Peyer's patch (tissue), 4 donors: ENCODE measurements around the gene KCNK4. TPM values are rescaled to one million over a fixed set of nuclear protein-coding genes. Genes with fewer than 3 reads are reported as not detected.
A peak's percentile ranks its signal among the peaks of the same experiment; 100 is the strongest.
"Not testable (repeated sequence)": the region's sequence is repeated elsewhere in the genome, so short reads cannot be mapped to it uniquely, and the experiment has no call there.

Experiments used
- DNase-seq, 3 donors: peaks; one replicate each; pipeline ENCODE4 v3.0.0-alpha.2; 2017 to 2019
- H3K27ac ChIP-seq, 4 donors: fragments of 200-600 bp; sonication (generic); one replicate each; pipeline ENCODE4 v1.5.1; 2016 to 2019
- H3K27me3 ChIP-seq, 2 donors: fragments of 200-600 bp; sonication (generic); one replicate each; pipeline ENCODE4 v1.5.1; 2019
- H3K36me3 ChIP-seq, 3 donors: fragments of 200-600 bp; sonication (generic); one replicate each; pipeline ENCODE4 v1.5.1; 2016 to 2019
- H3K4me1 ChIP-seq, 4 donors: fragments of 200-600 bp; sonication (generic); one replicate each; pipeline ENCODE4 v1.5.1; 2016 to 2019
- H3K4me3 ChIP-seq, 4 donors: fragments of 200-600 bp; sonication (generic); 1 replicate in 3 of 4; 2 replicates in 1 of 4; pipeline ENCODE4 v1.5.1; 2016 to 2019; ENCODE audit warnings: mild to moderate bottlenecking in 1 of 4
- H3K9me3 ChIP-seq, 4 donors: fragments of 200-600 bp; sonication (generic); one replicate each; pipeline ENCODE4 v1.5.1; 2016 to 2019; ENCODE audit warnings: mild to moderate bottlenecking in 1 of 4
- CTCF ChIP-seq, 6 experiments: fragments of 450-650 bp in 4 of 6; fragments of 200-600 bp in 2 of 6; sonication (generic) in 1 of 6; IDR thresholded peaks; one replicate each; pipeline ENCODE4 v1.5.1; 2017 to 2019; ENCODE audit warnings: antibody characterized with exemption in 6 of 6, mild to moderate bottlenecking in 3 of 6, moderate library complexity in 1 of 6
- POLR2A ChIP-seq, 2 donors: fragments of 450-650 bp; IDR thresholded peaks; one replicate each; pipeline ENCODE4 v1.5.1; 2017; ENCODE audit warnings: antibody characterized with exemption in 2 of 2, mild to moderate bottlenecking in 2 of 2, moderate library complexity in 2 of 2
- total RNA-seq, 4 donors: library from RNA; depleted of rRNA; stranded (reverse); fragments of >200 nt; gene quantifications; one replicate each; pipeline ENCODE4 v1.1.0, GENCODE V29; 2016

The KCNK4 gene
- total RNA-seq, 4 donors from 2014 or later = not detected

- Histone ChIP-seq H3K27ac (peak overlapping the region in 3 of 4 donors; percentile 55 to 96 (median 75)), H3K9me3 (no peaks in the 10 kb centered on the region), H3K4me1 (peaks cover 0 to 50% (median 4%) of the 10 kb centered on the region in 4 donors), H3K4me3 (no peak overlapping the region), H3K36me3 (peaks cover 0 to 17% (median 0%) of the 10 kb centered on the region in 3 donors), H3K27me3 (no peaks in the 10 kb centered on the region)
- peak in 1 of 3 donors; percentile 45 for DNase-seq
- TF ChIP-seq POLR2A (IDR thresholded peaks at IDR 0.05) (no peak), CTCF (IDR thresholded peaks at IDR 0.05) (no peak)
These were observed 29.5 kb downstream of the KCNK4 start for GRCh38 chr11:64320556-64320955.

GRCh38 chr11:64321026-64321425, 29.9 kb downstream of the KCNK4 start:
- Histone ChIP-seq H3K36me3 (peaks cover 0 to 12% (median 0%) of the 10 kb centered on the region in 3 donors), H3K27ac (peak overlapping the region in 3 of 4 donors; percentile 55 to 96 (median 75)), H3K4me3 (no peak overlapping the region), H3K9me3 (no peaks in the 10 kb centered on the region), H3K4me1 (peaks cover 0 to 47% (median 4%) of the 10 kb centered on the region in 4 donors), H3K27me3 (no peaks in the 10 kb centered on the region)
- DNase-seq = no peak
- TF ChIP-seq POLR2A (IDR thresholded peaks at IDR 0.05) = no peak
- TF ChIP-seq CTCF (IDR thresholded peaks at IDR 0.05) = no peak

- peak in 2 of 3 donors; percentile 74 to 75 for DNase-seq
- H3K27ac ChIP-seq = peak overlapping the region in 3 of 4 donors; percentile 55 to 96 (median 75)
- no peaks in the 10 kb centered on the region for H3K27me3 ChIP-seq
- TF ChIP-seq POLR2A (IDR thresholded peaks at IDR 0.05) (peak; percentile 52 to 69), CTCF (IDR thresholded peaks at IDR 0.05) (no peak)
- no peak overlapping the region for H3K4me3 ChIP-seq
- no peaks in the 10 kb centered on the region for H3K9me3 ChIP-seq
- H3K4me1 ChIP-seq = peaks cover 0 to 42% (median 4%) of the 10 kb centered on the region in 4 donors
- peaks cover 0 to 8% (median 0%) of the 10 kb centered on the region in 3 donors for H3K36me3 ChIP-seq
These were observed 30.4 kb downstream of the KCNK4 start for GRCh38 chr11:64321533-64321932.

GRCh38 chr11:64322925-64323260, 31.8 kb downstream of the KCNK4 start:
- no peak for DNase-seq

GRCh38 chr11:64323373-64323772, 32.3 kb downstream of the KCNK4 start:
- H3K4me1 ChIP-seq = peaks cover 0 to 36% (median 4%) of the 10 kb centered on the region in 4 donors

More at GRCh38 chr11:64322925-64323260, 31.8 kb downstream of the KCNK4 start:
- H3K27me3 ChIP-seq = no peaks in the 10 kb centered on the region
- H3K27ac ChIP-seq = peak overlapping the region in 1 of 4 donors; percentile 75
- peaks cover 0 to 36% (median 4%) of the 10 kb centered on the region in 4 donors for H3K4me1 ChIP-seq
- peaks cover 0 to 8% (median 0%) of the 10 kb centered on the region in 3 donors for H3K36me3 ChIP-seq
- no peaks in the 10 kb centered on the region for H3K9me3 ChIP-seq
- TF ChIP-seq POLR2A (IDR thresholded peaks at IDR 0.05) (no peak), CTCF (IDR thresholded peaks at IDR 0.05) (no peak)
- H3K4me3 ChIP-seq = no peak overlapping the region

GRCh38 chr11:64323984-64324383, 32.9 kb downstream of the KCNK4 start:
- not testable (repeated sequence) for DNase-seq, H3K27me3 ChIP-seq, H3K4me3 ChIP-seq, H3K36me3 ChIP-seq, H3K9me3 ChIP-seq, H3K27ac ChIP-seq
- H3K4me1 ChIP-seq = peaks cover 0 to 33% (median 1%) of the 10 kb centered on the region in 4 donors

More at GRCh38 chr11:64323373-64323772, 32.3 kb downstream of the KCNK4 start:
- DNase-seq = no peak
- Histone ChIP-seq H3K27me3 (no peaks in the 10 kb centered on the region), H3K9me3 (no peaks in the 10 kb centered on the region), H3K36me3 (peaks cover 0 to 8% (median 0%) of the 10 kb centered on the region in 3 donors), H3K4me3 (no peak overlapping the region), H3K27ac (peak overlapping the region in 1 of 4 donors; percentile 9)
- no peak for TF ChIP-seq POLR2A (IDR thresholded peaks at IDR 0.05)
